Transverse colon (tissue), 4 donors: ENCODE results near the gene RAMAC. TPM values are rescaled to one million over a fixed set of nuclear protein-coding genes. Genes with fewer than 3 reads are reported as not detected.

ENCODE experiments used
- DNase-seq: peaks from one replicate; pipeline ENCODE4 v3.0.0-alpha.2; 2019
- H3K27ac ChIP-seq, 4 donors: fragments of 200-600 bp; sonication (generic); 2 replicates each; pipeline ENCODE4 v1.5.1; 2016 to 2018; ENCODE audit warnings: inconsistent platforms in 4 of 4
- H3K27me3 ChIP-seq: fragments of 200-600 bp; sonication (generic); 2 replicates; pipeline ENCODE4 v1.5.1; 2017; ENCODE audit warnings: inconsistent platforms
- H3K36me3 ChIP-seq, 4 donors: fragments of 200-600 bp; sonication (generic); 2 replicates each; pipeline ENCODE4 v1.5.1; 2017 to 2019; ENCODE audit warnings: inconsistent platforms in 4 of 4
- H3K4me1 ChIP-seq, 4 donors: fragments of 200-600 bp; sonication (generic); 2 replicates each; pipeline ENCODE4 v1.5.1; 2017 to 2020; ENCODE audit warnings: inconsistent platforms in 4 of 4
- H3K4me3 ChIP-seq, 4 donors: fragments of 200-600 bp; sonication (generic); 1 replicate in 1 of 4; 2 replicates in 3 of 4; pipeline versions ENCODE4 v1.5.1 to v1.6.1; 2017 to 2019; ENCODE audit warnings: inconsistent platforms in 4 of 4
- H3K9me3 ChIP-seq, 2 donors: fragments of 200-600 bp; sonication (generic); 2 replicates each; pipeline ENCODE4 v1.5.1; 2017 to 2019; ENCODE audit warnings: inconsistent platforms in 2 of 2
- EP300 ChIP-seq: sonication (generic); formaldehyde crosslinking; IDR thresholded peaks from one replicate; pipeline ENCODE4 v1.6.1; 2017; ENCODE audit warnings: antibody characterized with exemption, low read depth
- POLR2A ChIP-seq: fragments of 450-650 bp; IDR thresholded peaks from one replicate; pipeline ENCODE4 v1.6.1; 2016; ENCODE audit warnings: antibody characterized with exemption, mild to moderate bottlenecking, moderate library complexity
- POLR2AphosphoS5 ChIP-seq, 3 donors: sonication (generic); formaldehyde crosslinking; IDR thresholded peaks; one replicate each; pipeline ENCODE4 v1.6.1; 2016; ENCODE audit warnings: antibody characterized with exemption in 3 of 3
- WGBS, 2 donors: methylation state at CpG; one replicate each; pipeline ENCODE4 v1.1.5; 2018; ENCODE audit warnings: low coverage in 1 of 2; 5-methylcytosine and 5-hydroxymethylcytosine counted together
- in situ Hi-C, 4 donors: fragments of 200-750 bp; cut with MboI; loops; one replicate each; pipeline versions ENCODE4 v1.15.0 to v1.15.1; 2017; ENCODE audit warnings: low sequenced_read_pairs in 3 of 4, low pct_ligation_motif_present in 1 of 4, low pct_unique_long_range_greater_than_20kb in 1 of 4
- intact Hi-C: fragments of 100-400 bp; cut with DNase I; formaldehyde crosslinking; loops from one replicate; pipeline ENCODE4 v1.15.1; 2023; ENCODE audit warnings: low total_unique reads
- total RNA-seq, 4 donors: library from RNA; depleted of rRNA; stranded (reverse); fragments of >200 nt; gene quantifications; one replicate each; pipeline ENCODE4 v1.1.0, GENCODE V29; 2016
- TF ChIP-seq, protein P1 (sequence below), 5 experiments: fragments of 200-600 bp in 3 of 5; fragments of 450-650 bp in 2 of 5; sonication (generic) in 3 of 5; IDR thresholded peaks; 1 replicate in 2 of 5; 2 replicates in 3 of 5; pipeline ENCODE4 v1.5.1; 2016 to 2017; ENCODE audit warnings: antibody characterized with exemption in 5 of 5, inconsistent platforms in 3 of 5, mild to moderate bottlenecking in 2 of 5, moderate library complexity in 1 of 5

The RAMAC gene
- total RNA-seq, 4 donors from 2014 or later, result 2.6 to 16.8 (median 10.6) TPM

DNA sequence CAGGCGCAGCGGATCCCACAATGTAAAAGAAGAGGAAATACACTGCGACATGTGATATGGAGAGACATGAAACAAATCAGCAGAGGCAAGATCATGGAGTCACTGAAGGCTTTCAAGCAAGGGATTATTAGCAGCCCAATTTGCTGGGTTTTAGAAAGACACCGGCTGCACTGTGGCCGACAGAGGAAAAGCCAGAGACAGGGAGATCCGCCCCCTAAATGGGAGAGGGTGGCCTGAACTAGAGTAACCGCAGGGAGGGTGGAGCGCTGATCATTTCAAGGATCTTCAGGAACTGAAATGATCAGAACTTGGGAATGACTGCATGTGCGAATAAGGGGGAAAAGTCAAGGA is 26.0 kb downstream of the RAMAC start:
- peaks cover 0 to 30% (median 15%) of the 10 kb centered on the region in 4 donors for H3K36me3 ChIP-seq
- 69 to 75% methylated on average over 7 to 9 of the region's 9 CpGs for WGBS, 2 donors
- H3K4me3 ChIP-seq, result peak overlapping the region; percentile 71 to 92 (median 86)
- H3K9me3 ChIP-seq, result no peaks in the 10 kb centered on the region
- peaks cover 12 to 25% (median 14%) of the 10 kb centered on the region in 4 donors for H3K4me1 ChIP-seq
- TF ChIP-seq, protein P1, sequence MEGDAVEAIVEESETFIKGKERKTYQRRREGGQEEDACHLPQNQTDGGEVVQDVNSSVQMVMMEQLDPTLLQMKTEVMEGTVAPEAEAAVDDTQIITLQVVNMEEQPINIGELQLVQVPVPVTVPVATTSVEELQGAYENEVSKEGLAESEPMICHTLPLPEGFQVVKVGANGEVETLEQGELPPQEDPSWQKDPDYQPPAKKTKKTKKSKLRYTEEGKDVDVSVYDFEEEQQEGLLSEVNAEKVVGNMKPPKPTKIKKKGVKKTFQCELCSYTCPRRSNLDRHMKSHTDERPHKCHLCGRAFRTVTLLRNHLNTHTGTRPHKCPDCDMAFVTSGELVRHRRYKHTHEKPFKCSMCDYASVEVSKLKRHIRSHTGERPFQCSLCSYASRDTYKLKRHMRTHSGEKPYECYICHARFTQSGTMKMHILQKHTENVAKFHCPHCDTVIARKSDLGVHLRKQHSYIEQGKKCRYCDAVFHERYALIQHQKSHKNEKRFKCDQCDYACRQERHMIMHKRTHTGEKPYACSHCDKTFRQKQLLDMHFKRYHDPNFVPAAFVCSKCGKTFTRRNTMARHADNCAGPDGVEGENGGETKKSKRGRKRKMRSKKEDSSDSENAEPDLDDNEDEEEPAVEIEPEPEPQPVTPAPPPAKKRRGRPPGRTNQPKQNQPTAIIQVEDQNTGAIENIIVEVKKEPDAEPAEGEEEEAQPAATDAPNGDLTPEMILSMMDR (IDR thresholded peaks at IDR 0.05), result no peak
- TF ChIP-seq EP300 (no peak), POLR2AphosphoS5 (IDR thresholded peaks at IDR 0.05) (no peak), POLR2A (no peak)
- in situ Hi-C loops (loop anchor here (25.0 kb wide), 2 partner anchors 175 to 475 kb away; partner anchors contain the start of gene RPS17 (in 4 of the 4)), intact Hi-C loops (no loop called here)
- DNase-seq, result no peak
- peak overlapping the region; percentile 82 to 95 (median 92) for H3K27ac ChIP-seq
- H3K27me3 ChIP-seq, result no peaks in the 10 kb centered on the region

DNA sequence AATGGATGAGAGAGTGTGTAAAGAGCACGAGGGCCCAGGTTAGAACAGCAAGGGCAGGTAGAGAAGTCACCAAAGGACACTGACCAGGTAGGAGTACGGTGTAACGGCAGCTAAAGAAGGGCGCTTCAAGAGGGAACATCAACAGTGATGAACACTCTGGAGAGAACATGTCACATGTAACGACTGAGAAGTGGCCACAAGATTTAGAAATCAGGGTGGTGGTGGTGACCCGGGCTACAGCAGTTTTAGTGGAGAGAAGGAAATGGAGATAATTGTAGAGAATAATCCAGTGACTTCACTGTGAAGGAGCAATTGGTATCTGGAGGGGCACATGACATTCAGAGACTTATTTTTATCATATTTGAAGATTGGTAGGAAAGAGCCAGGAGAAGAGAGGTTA is 26.6 kb downstream of the RAMAC start:
- intact Hi-C loops, result no loop called here
- in situ Hi-C loops, result loop anchor here (25.0 kb wide), 2 partner anchors 175 to 475 kb away; partner anchors contain the start of gene RPS17 (in 4 of the 4)
- 67 to 96% methylated on average over 3 to 6 of the region's 6 CpGs for WGBS, 2 donors
- no peak for DNase-seq
- Histone ChIP-seq H3K4me3 (peak overlapping the region in 1 of 4 donors; percentile 71), H3K9me3 (no peaks in the 10 kb centered on the region), H3K36me3 (peaks cover 0 to 30% (median 14%) of the 10 kb centered on the region in 4 donors), H3K27me3 (no peaks in the 10 kb centered on the region), H3K27ac (no peak overlapping the region), H3K4me1 (peaks cover 12 to 25% (median 14%) of the 10 kb centered on the region in 4 donors)
- no peak for TF ChIP-seq EP300
- TF ChIP-seq, protein P1 (IDR thresholded peaks at IDR 0.05), result no peak

DNA sequence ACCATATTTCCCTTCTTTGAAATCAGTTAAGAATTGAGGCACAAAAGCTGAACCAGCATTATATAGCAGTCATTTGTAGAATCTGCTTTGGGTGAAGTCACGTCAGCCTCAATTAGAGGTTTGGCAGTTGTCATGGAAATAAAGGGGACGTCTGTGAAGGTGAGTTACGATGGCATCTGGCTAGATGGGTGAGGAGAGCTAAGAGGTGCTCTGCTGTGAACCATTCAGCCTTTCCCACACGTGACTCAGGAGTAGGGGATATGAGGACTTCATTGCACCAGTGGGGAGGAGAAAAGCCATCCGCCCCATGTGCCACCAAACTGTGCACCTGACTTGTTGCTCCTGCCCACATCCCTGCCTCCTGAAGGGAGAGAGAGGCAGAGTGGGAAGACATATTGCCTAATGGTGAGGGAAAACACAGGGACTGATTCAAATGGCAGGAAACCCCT is 28.2 kb downstream of the RAMAC start:
- no peaks in the 10 kb centered on the region for H3K27me3 ChIP-seq
- 50% methylated on average over 5 of the region's 5 CpGs; no CpG with 5 or more reads in 1 of the 2 donors for WGBS, 2 donors
- no peaks in the 10 kb centered on the region for H3K9me3 ChIP-seq
- in situ Hi-C loops (loop anchor here (25.0 kb wide), 2 partner anchors 177 to 477 kb away; partner anchors contain the start of gene RPS17 (in 4 of the 4)), intact Hi-C loops (no loop called here)
- peaks cover 12 to 25% (median 14%) of the 10 kb centered on the region in 4 donors for H3K4me1 ChIP-seq
- no peak overlapping the region for H3K4me3 ChIP-seq
- TF ChIP-seq POLR2AphosphoS5 (IDR thresholded peaks at IDR 0.05) (no peak), EP300 (no peak), POLR2A (no peak)
- TF ChIP-seq, protein P1 (IDR thresholded peaks at IDR 0.05), result no peak
- no peak overlapping the region for H3K27ac ChIP-seq
- peaks cover 0 to 30% (median 14%) of the 10 kb centered on the region in 4 donors for H3K36me3 ChIP-seq
- no peak for DNase-seq

DNA sequence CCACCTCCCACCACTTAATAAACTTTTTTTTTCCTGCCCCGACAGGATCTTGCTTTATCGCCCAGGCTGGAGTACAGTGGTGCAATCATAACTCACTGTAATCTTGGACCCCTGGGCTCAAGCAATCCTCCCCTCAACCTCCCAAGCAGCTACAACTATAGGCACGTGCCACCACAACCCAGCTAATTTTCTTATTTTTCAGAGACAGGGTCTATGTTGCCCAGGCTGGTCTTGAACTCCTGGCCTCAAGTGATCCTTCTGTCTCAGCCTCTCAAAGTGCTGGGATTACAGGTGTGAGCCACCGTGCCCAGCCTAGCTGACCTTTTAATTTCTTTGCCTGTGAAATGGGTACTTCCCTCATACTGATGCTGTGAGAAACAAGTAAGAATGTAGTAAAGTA is 29.4 kb downstream of the RAMAC start:
- in situ Hi-C loops, result loop anchor here (25.0 kb wide), 2 partner anchors 178 to 478 kb away; partner anchors contain the start of gene RPS17 (in 4 of the 4)
- intact Hi-C loops, result no loop called here
- no peak for DNase-seq
- TF ChIP-seq POLR2A, result no peak
- TF ChIP-seq EP300, result no peak
- TF ChIP-seq POLR2AphosphoS5 (IDR thresholded peaks at IDR 0.05), result no peak
- TF ChIP-seq, protein P1 (IDR thresholded peaks at IDR 0.05), result no peak
- H3K4me1 ChIP-seq, result peaks cover 10 to 14% (median 11%) of the 10 kb centered on the region in 4 donors
- no peak overlapping the region for H3K4me3 ChIP-seq
- H3K36me3 ChIP-seq, result peaks cover 0 to 37% (median 16%) of the 10 kb centered on the region in 4 donors
- no peaks in the 10 kb centered on the region for H3K27me3 ChIP-seq
- H3K27ac ChIP-seq, result no peak overlapping the region
- no peaks in the 10 kb centered on the region for H3K9me3 ChIP-seq
- 83 to 88% methylated on average over 4 of the region's 4 CpGs for WGBS, 2 donors
